ENCODE data around the gene MYEOV. TPM values are rescaled to one million over a fixed set of nuclear protein-coding genes. Genes with fewer than 3 reads are reported as not detected.

Gene MYEOV
- not detected for total RNA-seq

DNA sequence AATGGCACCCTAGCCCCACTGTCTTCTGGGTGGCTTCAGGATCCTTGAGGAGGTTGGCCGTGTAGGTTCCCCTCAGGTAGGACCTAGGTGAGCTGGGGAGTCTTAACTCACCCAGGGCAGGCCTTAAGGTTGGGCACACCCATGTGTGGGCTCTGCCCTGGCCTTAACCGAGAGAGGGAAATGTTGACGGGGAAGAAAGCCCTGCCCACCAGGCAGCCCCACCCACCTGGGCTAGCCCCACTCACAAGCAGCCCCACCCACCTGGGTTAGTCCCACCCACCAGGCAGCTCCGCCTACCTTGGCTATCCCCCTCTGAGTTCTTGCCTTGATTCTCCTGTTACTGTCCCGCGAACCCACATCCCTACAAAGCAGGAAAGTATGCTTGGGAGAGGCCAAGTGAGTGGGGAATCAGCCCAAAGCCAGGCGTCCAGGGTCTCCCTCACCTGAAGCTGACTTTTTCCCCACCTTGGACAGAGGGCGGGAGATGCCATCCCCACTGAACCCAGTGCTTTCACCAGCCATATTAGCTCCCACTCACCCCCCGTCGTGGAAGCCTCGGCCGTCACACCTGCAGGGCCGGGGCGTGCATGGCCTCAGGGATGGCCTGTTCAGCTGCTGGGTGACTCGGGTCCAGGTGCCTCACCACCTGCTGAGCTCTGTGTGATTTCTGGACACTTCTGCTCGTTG lies at the start of gene MYEOV:
MYEOV (plus strand) TSS at position 337 of the 687 bp plus-strand sequence. CDS start 1,200 bp downstream, outside the sequence.
- Mint-ChIP-seq H3K9me3 (ENCODE audit: low read depth) (no peaks in the 10 kb centered on the region), H3K27me3 (peaks cover 9% of the 10 kb centered on the region), H3K27ac (no peak within 1 kb of the TSS), H3K4me1 (peaks cover 35% of the 10 kb centered on the region), H3K36me3 (peaks cover 2% of the 10 kb centered on the region), H3K4me3 (no peak within 1 kb of the TSS)
- peak; percentile 14 for ATAC-seq
- peak; percentile 63 for DNase-seq
- CTCF ChIA-PET: interaction anchor here (1.3 to 3.0 kb wide), 3 partner anchors 349 to 376 kb away, joined by 4 to 18 read pairs (median 5); no protein-coding TSS in a partner anchor

DNA sequence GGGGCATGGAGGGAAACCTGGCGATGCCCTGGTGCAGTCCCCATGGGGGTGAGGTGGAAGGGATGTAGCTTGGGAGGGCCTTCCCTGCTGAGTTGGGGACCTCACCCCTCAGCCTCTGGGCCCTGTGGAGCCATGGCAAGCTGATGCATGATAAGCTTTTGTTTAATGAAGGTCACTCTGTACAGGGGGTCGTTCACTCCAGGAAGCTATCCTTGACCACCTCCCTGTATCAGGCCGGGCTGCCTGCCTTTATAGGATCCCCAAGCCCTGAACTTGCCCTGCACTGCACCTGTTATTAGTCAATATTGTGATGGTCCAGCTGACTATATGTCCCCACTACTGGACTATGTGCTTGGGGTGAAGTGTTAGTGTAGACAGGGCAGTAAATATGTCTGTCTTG lies 49.7 kb upstream of the MYEOV start:
- no peak for DNase-seq
- Mint-ChIP-seq H3K9me3 (ENCODE audit: low read depth) (no peaks in the 10 kb centered on the region), H3K27ac (no peak overlapping the region), H3K4me1 (peaks cover 11% of the 10 kb centered on the region), H3K27me3 (peaks cover 6% of the 10 kb centered on the region), H3K4me3 (no peak overlapping the region), H3K36me3 (no peaks in the 10 kb centered on the region)
- no peak for ATAC-seq
- CTCF ChIA-PET: no interaction called here

DNA sequence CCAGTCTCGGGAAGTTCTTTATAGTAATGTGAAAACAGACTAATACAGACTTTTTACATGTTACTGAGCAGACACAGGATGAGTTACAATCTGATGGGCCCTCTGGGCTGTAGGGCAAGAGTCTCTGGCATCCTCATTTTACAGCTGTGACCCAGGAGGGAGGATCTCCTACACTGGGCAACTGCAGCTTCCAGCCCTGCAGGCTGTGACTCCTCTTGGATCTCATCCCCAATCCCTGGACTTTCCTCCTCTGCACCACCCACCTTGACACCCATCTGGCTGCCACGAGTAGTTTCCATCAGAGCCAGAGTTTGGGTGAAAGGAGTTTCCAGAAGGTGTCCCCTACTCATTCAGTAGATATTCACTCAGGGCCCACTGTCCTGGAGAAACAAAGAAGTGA lies 48.9 kb upstream of the MYEOV start:
- Mint-ChIP-seq H3K27me3 (peaks cover 6% of the 10 kb centered on the region), H3K4me1 (peaks cover 9% of the 10 kb centered on the region)

DNA sequence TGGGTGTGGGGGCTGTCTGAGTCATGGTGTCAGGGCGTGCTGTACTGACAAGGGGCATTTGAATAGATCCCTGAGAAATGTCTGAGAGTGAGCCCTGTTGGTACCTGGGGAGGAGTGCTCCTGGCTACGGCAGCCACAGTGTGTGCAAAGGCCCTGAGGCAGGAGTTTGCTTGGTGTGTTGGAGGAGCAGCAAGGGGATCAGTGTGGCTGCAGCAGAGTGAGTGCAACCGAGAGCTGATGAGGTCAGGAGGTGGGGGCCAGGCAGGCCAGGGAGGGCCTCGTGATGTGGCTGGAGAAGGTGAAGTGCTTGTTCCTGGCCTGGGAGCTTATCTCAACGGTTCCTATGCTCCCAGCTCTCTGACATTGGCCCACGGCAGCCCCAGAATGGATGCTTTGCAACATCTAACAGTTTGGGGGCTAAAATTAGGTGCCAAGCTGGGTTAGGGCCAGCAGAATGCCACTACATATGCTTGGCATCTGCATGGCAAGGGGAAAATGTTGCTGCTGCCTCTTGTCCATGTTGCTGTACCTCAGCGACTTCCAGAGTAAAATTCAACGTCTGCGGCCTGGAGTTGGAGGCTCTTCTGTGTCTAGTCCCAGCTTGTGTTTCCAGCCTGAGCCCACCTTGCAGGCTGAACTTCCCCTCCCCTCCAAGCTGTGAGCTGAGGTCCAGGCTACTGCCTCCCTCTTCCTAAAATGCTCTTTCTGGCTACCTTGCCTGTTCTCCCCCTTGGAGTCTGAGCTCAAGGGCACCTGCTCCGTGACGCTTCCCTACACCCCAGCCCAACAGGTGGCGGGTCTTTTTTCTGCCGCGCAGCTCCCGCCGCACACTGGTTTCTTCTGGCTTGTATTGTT lies 48.2 kb upstream of the MYEOV start:
- CTCF ChIA-PET: no interaction called here
- H3K27ac Mint-ChIP-seq: no peak overlapping the region

More for the DNA sequence above, 48.9 kb upstream of the MYEOV start:
- Mint-ChIP-seq H3K27ac (no peak overlapping the region), H3K36me3 (no peaks in the 10 kb centered on the region), H3K4me3 (no peak overlapping the region), H3K9me3 (ENCODE audit: low read depth) (no peaks in the 10 kb centered on the region)
- CTCF ChIA-PET: no interaction called here
- DNase-seq (no peak), ATAC-seq (no peak)

DNA sequence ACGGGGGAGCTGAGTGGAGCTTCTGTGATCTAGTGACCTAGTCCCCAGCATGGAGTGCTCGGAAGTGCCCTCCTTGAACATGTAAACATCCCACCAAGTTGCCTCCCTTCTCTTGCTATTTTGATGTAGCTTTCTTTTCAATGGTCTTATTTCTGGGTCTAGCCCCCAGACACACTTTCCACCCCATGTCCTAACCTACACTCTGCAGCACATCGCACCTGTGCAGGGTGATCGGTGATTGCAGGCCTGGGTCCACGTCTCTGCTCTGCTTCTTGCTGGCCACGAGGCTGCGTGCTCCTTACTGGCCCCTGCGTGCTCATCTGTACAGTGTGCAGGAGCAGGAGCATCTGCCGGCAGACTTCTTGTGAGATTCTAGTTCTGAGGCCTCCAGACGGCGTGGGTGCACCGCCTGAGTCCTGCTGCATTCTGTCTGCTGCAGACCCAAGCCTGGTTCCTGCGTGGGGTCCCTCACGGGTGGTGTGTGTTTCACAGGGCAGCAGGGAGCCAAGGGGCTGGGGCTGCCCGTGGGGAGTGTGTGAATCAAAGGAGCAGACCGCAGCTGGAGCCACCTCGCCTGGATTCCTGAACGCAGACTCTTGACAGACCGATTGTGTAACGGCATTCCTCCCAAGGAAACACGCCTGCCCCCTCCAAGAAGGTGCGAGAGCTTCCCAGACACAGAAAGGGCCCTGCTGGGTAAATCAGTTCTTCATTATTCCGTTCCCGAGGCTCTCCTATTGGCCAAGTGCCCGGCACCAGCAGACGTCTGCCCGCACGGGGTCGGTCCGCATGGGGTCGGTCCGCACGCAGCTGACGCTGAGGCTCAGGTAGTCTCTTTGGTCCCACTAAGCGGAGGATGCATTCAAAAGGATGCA lies 44.4 kb upstream of the MYEOV start:
- CTCF ChIA-PET: no interaction called here
- Mint-ChIP-seq H3K4me3 (no peak overlapping the region), H3K9me3 (ENCODE audit: low read depth) (no peaks in the 10 kb centered on the region), H3K27me3 (peaks cover 6% of the 10 kb centered on the region), H3K4me1 (no peaks in the 10 kb centered on the region), H3K36me3 (no peaks in the 10 kb centered on the region), H3K27ac (no peak overlapping the region)
- ATAC-seq: no peak
- DNase-seq: no peak

More for the DNA sequence above, 48.2 kb upstream of the MYEOV start:
- Mint-ChIP-seq H3K4me3 (no peak overlapping the region), H3K4me1 (peaks cover 9% of the 10 kb centered on the region), H3K27me3 (peaks cover 6% of the 10 kb centered on the region), H3K36me3 (no peaks in the 10 kb centered on the region), H3K9me3 (ENCODE audit: low read depth) (no peaks in the 10 kb centered on the region)
- no peak for DNase-seq
- no peak for ATAC-seq

DNA sequence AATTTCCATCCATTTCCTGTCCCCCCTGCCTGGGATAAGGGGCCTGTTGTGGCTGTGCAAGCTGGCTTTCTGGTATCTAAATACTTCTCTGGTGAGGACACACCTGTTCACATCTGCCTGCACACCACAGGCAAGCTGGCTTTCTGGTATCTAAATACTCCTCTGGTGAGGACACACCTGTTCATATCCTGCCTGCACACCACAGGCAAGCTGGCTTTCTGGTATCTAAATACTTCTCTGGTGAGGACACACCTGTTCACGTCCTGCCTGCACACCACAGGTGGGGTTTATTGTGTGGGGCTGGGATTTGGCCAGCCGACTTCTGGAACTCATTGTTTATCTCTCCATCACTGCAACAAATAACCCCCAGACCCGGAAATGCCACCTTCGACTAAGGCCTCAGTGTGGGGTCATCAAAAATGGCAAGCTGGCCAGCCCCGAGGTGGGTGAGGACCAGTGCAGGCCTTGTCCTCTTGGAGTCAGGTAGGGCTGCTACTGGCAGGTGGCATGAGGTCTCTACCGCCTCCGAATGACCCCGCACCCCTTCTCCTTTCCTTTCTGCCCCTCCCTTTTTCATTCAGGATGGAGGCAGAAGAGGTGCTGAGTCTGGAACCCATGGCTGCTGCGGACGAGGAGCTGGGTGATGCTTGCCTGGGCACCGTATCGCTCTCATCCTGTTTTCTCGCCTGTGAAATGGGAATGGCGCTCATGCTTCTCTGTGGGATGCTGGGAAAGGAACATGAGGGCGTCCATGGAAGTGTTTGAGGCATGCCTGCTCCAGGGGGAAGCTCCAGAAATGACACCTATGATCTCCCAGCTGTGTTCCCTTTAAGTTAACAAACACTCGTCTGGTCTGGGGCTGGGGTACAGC lies 43.5 kb upstream of the MYEOV start:
- CTCF ChIA-PET: no interaction called here
- Mint-ChIP-seq H3K27me3 (peaks cover 10% of the 10 kb centered on the region), H3K27ac (no peak overlapping the region), H3K9me3 (ENCODE audit: low read depth) (no peaks in the 10 kb centered on the region), H3K36me3 (no peaks in the 10 kb centered on the region), H3K4me1 (no peaks in the 10 kb centered on the region), H3K4me3 (no peak overlapping the region)
- DNase-seq: no peak
- ATAC-seq: no peak

DNA sequence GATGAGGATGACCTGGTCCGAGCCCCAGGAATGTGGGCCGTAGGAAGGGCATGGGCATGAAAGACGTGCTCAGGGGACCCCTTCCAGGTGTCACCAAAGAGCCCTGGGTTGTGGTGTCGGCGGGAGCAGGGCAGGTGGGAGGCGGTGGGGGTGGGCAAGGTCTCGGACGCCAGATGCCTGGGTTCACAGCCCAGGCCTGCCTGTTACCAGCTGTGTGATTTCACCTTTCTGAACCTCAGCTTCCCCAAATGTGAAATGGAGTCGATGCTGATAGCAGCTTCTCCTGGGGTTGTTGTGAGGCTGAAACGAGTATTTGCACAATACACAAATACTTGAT lies 42.9 kb upstream of the MYEOV start:
- Mint-ChIP-seq H3K27me3 (peaks cover 10% of the 10 kb centered on the region), H3K27ac (no peak overlapping the region)

DNA sequence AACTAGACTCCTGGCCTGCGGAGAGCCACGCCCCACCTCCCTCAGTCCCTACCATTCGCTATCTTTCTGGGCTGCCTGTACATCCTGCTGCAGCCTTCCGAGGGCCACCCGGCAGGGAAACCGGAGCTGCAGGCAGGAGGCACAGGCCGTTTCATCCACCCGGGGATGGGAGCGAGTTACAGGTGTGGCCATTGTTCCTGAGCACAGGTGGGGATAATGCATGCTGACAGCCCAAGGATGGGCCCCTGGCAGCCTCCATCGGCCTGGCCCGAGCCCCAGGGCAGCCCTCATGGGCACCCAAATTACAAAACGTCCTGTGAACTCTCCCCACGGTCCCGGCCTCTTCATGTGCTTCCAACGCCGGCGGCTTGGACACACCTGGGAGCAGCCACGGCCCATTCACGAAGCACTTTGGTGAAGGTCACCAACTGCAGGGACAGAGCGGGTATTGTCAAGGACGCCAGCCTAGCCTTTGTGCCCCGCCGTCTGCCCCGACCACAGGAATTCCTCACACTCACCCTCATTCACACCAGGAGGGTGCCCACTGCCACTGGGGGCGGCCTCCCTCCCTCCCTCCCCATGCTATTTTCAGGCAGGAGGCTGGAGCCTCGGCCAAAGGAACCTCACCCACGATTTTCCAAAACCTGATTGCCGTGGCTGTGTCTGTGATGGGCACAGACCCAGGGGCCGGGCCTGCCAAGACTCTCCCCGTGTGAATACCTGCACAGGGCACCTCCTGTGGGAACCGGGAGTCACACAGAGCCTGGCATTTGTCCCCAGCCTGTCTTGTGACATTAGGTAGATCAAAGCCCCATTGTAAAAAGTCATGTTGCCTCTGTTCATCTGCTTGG lies 42.1 kb upstream of the MYEOV start:
- CTCF ChIA-PET: no interaction called here
- Mint-ChIP-seq H3K27me3 (peaks cover 7% of the 10 kb centered on the region), H3K27ac (no peak overlapping the region), H3K9me3 (ENCODE audit: low read depth) (peaks cover 2% of the 10 kb centered on the region), H3K4me3 (no peak overlapping the region), H3K36me3 (no peaks in the 10 kb centered on the region), H3K4me1 (no peaks in the 10 kb centered on the region)
- ATAC-seq (no peak), DNase-seq (no peak)

More for the DNA sequence above, 42.9 kb upstream of the MYEOV start:
- no peak for DNase-seq
- H3K9me3 Mint-ChIP-seq (ENCODE audit: low read depth): peaks cover under 1% of the 10 kb centered on the region
- H3K4me3 Mint-ChIP-seq: no peak overlapping the region
- H3K36me3 Mint-ChIP-seq: no peaks in the 10 kb centered on the region
- CTCF ChIA-PET: no interaction called here
- no peak for ATAC-seq
- no peaks in the 10 kb centered on the region for H3K4me1 Mint-ChIP-seq

DNA sequence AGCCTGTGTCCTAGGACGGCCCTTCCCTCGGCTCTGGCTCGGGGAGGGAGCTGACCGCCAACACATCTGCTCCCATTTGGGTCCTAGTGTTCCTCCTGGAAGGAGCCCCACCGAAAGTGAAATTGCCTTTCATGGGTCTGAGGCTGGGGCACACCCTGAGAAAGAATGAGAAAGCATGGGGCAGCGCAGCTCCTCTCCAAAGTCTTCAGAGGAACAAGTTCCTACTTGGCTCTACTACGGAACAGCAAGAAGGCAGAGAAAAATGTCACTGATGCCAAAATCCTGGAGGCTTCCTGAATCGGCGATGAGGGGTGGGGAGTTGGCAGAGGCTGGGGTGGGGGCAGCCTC lies 41.5 kb upstream of the MYEOV start:
- H3K4me3 Mint-ChIP-seq: no peak overlapping the region
- DNase-seq (no peak), ATAC-seq (no peak)
- H3K36me3 Mint-ChIP-seq: no peaks in the 10 kb centered on the region
- peaks cover 7% of the 10 kb centered on the region for H3K27me3 Mint-ChIP-seq
- H3K4me1 Mint-ChIP-seq: no peaks in the 10 kb centered on the region
- CTCF ChIA-PET: no interaction called here
- H3K27ac Mint-ChIP-seq: no peak overlapping the region
- peaks cover 2% of the 10 kb centered on the region for H3K9me3 Mint-ChIP-seq (ENCODE audit: low read depth)

DNA sequence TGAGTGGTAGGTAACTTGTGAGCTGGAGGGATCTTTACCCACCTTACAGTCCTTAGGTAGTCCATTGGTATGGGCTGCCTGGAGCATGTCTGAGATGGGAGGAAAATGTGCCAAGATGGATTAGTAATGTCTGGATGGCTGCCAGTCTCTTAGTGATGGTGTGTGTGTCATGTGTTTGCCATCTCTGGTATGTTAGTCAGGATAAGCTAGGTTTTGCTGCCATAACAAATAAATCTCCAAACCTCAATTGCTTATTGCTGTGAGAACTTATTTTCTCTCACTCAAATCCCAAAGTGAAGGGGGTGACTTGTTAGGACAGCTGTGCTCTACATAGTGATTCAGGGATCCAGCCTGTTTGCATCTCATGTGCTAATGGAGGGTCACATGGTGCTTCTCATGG lies 40.9 kb upstream of the MYEOV start:
- no peak for ATAC-seq
- CTCF ChIA-PET: no interaction called here

DNA sequence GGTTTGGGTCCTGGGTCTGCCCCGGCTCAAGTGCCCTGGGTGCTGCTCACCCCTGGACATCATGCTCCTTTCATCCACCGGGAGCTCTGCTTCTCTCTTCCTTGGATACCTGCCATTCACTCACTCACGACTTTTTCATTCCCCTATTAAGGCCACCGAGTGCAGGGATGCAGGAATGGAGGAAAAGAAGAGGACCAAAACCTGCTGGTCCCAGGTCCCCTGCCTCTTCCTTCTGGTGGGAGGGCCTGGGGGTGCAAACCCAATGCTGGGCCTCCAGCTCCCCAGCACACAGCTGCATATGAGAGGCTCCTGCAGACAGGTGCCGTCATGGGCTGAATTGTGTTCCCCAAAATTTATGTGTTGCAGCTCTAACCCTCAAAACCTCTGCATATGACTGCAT lies 36.8 kb upstream of the MYEOV start:
- ATAC-seq: no peak
- CTCF ChIA-PET: no interaction called here
- peaks cover 9% of the 10 kb centered on the region for H3K27me3 Mint-ChIP-seq
- H3K4me3 Mint-ChIP-seq: no peak overlapping the region
- no peak overlapping the region for H3K27ac Mint-ChIP-seq
- H3K9me3 Mint-ChIP-seq (ENCODE audit: low read depth): peaks cover 2% of the 10 kb centered on the region
- H3K4me1 Mint-ChIP-seq: no peaks in the 10 kb centered on the region
- DNase-seq: no peak
- H3K36me3 Mint-ChIP-seq: no peaks in the 10 kb centered on the region

More for the DNA sequence above, 40.9 kb upstream of the MYEOV start:
- H3K27ac Mint-ChIP-seq: no peak overlapping the region
- H3K9me3 Mint-ChIP-seq (ENCODE audit: low read depth): peaks cover 2% of the 10 kb centered on the region
- H3K4me3 Mint-ChIP-seq: no peak overlapping the region
- H3K27me3 Mint-ChIP-seq: peaks cover 4% of the 10 kb centered on the region
- DNase-seq: no peak
- H3K36me3 Mint-ChIP-seq: no peaks in the 10 kb centered on the region
- no peaks in the 10 kb centered on the region for H3K4me1 Mint-ChIP-seq
